HEK293 (cell line): ENCODE measurements around the gene PPFIA4.

Experiments used
- BCL11A ChIP-seq: fragments of 450-650 bp; formaldehyde crosslinking; IDR thresholded peaks from 2 replicates; pipeline ENCODE4 v1.5.1; 2016; ENCODE audit warnings: low read depth, missing biosample characterization, missing genetic modification characterization
- GLI2 ChIP-seq: fragments of 450-650 bp; formaldehyde crosslinking; IDR thresholded peaks from 2 replicates; pipeline ENCODE4; 2017; ENCODE audit warnings: missing biosample characterization, missing genetic modification characterization, low read depth, borderline replicate concordance
- YY1 ChIP-seq: fragments of 450-650 bp; formaldehyde crosslinking; IDR thresholded peaks from 2 replicates; pipeline ENCODE4 v1.5.1; 2018; ENCODE audit warnings: missing biosample characterization, missing genetic modification characterization
- ZNF423 ChIP-seq: fragments of 450-650 bp; formaldehyde crosslinking; IDR thresholded peaks from 2 replicates; pipeline ENCODE4 v1.5.1; 2016; ENCODE audit warnings: missing biosample characterization, missing genetic modification characterization
- TF ChIP-seq, protein P1 (sequence below): fragments of 450-650 bp; formaldehyde crosslinking; IDR thresholded peaks from 2 replicates; pipeline ENCODE4 v1.5.1; 2016; ENCODE audit warnings: missing biosample characterization, missing genetic modification characterization
- TF ChIP-seq, protein P2 (sequence below): fragments of 450-650 bp; formaldehyde crosslinking; IDR thresholded peaks from 2 replicates; pipeline ENCODE4 v1.5.1; 2016; ENCODE audit warnings: missing biosample characterization, missing genetic modification characterization
- TF ChIP-seq, protein P3 (sequence below): fragments of 450-650 bp; formaldehyde crosslinking; IDR thresholded peaks from 2 replicates; pipeline ENCODE4 v1.5.1; 2016; ENCODE audit warnings: missing biosample characterization, missing genetic modification characterization, low read depth

DNA sequence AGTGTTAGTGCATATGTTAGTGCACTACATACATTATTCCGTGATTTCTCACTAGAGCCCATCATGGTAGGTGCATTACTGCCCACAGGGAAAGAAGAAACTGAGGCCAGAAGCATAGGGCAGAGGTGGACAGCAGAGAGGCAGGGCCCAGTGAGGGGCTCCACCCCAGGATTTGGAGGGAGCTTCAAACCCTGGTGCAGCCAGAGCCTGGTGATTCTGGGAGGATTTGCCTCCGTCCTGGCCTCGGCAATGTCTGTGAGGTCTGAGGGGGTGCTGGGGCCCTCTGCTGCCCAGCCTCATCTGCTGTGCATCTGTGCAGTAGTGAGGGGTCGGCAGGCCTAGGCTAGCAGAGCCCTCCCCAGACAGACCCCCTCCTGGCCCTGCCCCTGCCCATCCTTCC, 22.8 kb downstream of the PPFIA4 start:
- no peak for TF ChIP-seq BCL11A (tag by site-specific recombination)
- TF ChIP-seq ZNF423, result no peak
- TF ChIP-seq, protein P1, sequence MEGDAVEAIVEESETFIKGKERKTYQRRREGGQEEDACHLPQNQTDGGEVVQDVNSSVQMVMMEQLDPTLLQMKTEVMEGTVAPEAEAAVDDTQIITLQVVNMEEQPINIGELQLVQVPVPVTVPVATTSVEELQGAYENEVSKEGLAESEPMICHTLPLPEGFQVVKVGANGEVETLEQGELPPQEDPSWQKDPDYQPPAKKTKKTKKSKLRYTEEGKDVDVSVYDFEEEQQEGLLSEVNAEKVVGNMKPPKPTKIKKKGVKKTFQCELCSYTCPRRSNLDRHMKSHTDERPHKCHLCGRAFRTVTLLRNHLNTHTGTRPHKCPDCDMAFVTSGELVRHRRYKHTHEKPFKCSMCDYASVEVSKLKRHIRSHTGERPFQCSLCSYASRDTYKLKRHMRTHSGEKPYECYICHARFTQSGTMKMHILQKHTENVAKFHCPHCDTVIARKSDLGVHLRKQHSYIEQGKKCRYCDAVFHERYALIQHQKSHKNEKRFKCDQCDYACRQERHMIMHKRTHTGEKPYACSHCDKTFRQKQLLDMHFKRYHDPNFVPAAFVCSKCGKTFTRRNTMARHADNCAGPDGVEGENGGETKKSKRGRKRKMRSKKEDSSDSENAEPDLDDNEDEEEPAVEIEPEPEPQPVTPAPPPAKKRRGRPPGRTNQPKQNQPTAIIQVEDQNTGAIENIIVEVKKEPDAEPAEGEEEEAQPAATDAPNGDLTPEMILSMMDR (tag by site-specific recombination), result no peak
- TF ChIP-seq, protein P2, sequence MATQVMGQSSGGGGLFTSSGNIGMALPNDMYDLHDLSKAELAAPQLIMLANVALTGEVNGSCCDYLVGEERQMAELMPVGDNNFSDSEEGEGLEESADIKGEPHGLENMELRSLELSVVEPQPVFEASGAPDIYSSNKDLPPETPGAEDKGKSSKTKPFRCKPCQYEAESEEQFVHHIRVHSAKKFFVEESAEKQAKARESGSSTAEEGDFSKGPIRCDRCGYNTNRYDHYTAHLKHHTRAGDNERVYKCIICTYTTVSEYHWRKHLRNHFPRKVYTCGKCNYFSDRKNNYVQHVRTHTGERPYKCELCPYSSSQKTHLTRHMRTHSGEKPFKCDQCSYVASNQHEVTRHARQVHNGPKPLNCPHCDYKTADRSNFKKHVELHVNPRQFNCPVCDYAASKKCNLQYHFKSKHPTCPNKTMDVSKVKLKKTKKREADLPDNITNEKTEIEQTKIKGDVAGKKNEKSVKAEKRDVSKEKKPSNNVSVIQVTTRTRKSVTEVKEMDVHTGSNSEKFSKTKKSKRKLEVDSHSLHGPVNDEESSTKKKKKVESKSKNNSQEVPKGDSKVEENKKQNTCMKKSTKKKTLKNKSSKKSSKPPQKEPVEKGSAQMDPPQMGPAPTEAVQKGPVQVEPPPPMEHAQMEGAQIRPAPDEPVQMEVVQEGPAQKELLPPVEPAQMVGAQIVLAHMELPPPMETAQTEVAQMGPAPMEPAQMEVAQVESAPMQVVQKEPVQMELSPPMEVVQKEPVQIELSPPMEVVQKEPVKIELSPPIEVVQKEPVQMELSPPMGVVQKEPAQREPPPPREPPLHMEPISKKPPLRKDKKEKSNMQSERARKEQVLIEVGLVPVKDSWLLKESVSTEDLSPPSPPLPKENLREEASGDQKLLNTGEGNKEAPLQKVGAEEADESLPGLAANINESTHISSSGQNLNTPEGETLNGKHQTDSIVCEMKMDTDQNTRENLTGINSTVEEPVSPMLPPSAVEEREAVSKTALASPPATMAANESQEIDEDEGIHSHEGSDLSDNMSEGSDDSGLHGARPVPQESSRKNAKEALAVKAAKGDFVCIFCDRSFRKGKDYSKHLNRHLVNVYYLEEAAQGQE (tag by site-specific recombination), result no peak
- TF ChIP-seq, protein P3, sequence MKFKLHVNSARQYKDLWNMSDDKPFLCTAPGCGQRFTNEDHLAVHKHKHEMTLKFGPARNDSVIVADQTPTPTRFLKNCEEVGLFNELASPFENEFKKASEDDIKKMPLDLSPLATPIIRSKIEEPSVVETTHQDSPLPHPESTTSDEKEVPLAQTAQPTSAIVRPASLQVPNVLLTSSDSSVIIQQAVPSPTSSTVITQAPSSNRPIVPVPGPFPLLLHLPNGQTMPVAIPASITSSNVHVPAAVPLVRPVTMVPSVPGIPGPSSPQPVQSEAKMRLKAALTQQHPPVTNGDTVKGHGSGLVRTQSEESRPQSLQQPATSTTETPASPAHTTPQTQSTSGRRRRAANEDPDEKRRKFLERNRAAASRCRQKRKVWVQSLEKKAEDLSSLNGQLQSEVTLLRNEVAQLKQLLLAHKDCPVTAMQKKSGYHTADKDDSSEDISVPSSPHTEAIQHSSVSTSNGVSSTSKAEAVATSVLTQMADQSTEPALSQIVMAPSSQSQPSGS (tag by site-specific recombination), result no peak
- no peak for TF ChIP-seq GLI2 (tag by site-specific recombination)
- no peak for TF ChIP-seq YY1 (tag by site-specific recombination)
